ENCODE data around the gene KBTBD2.
"Not testable (repeated sequence)": the region's sequence is repeated elsewhere in the genome, so short reads cannot be mapped to it uniquely, and the experiment has no call there.

The KBTBD2 gene

GRCh38 chr7:32929430-32930143 lies 38.0 kb upstream of the KBTBD2 start:
- no peak overlapping the region for H3K27ac ChIP-seq (replicated peaks)
- H3K27me3 ChIP-seq (ENCODE audit: insufficient read depth, poor library complexity, severe bottlenecking) = no peaks in the 10 kb centered on the region
- no peak overlapping the region for H3K4me3 ChIP-seq (replicated peaks; ENCODE audit: insufficient read depth, low read length)
- TF ChIP-seq, protein P1, sequence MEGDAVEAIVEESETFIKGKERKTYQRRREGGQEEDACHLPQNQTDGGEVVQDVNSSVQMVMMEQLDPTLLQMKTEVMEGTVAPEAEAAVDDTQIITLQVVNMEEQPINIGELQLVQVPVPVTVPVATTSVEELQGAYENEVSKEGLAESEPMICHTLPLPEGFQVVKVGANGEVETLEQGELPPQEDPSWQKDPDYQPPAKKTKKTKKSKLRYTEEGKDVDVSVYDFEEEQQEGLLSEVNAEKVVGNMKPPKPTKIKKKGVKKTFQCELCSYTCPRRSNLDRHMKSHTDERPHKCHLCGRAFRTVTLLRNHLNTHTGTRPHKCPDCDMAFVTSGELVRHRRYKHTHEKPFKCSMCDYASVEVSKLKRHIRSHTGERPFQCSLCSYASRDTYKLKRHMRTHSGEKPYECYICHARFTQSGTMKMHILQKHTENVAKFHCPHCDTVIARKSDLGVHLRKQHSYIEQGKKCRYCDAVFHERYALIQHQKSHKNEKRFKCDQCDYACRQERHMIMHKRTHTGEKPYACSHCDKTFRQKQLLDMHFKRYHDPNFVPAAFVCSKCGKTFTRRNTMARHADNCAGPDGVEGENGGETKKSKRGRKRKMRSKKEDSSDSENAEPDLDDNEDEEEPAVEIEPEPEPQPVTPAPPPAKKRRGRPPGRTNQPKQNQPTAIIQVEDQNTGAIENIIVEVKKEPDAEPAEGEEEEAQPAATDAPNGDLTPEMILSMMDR (IDR thresholded peaks at IDR 0.05; ENCODE audit: insufficient read depth, low read length) = no peak
- TF ChIP-seq, protein P2, sequence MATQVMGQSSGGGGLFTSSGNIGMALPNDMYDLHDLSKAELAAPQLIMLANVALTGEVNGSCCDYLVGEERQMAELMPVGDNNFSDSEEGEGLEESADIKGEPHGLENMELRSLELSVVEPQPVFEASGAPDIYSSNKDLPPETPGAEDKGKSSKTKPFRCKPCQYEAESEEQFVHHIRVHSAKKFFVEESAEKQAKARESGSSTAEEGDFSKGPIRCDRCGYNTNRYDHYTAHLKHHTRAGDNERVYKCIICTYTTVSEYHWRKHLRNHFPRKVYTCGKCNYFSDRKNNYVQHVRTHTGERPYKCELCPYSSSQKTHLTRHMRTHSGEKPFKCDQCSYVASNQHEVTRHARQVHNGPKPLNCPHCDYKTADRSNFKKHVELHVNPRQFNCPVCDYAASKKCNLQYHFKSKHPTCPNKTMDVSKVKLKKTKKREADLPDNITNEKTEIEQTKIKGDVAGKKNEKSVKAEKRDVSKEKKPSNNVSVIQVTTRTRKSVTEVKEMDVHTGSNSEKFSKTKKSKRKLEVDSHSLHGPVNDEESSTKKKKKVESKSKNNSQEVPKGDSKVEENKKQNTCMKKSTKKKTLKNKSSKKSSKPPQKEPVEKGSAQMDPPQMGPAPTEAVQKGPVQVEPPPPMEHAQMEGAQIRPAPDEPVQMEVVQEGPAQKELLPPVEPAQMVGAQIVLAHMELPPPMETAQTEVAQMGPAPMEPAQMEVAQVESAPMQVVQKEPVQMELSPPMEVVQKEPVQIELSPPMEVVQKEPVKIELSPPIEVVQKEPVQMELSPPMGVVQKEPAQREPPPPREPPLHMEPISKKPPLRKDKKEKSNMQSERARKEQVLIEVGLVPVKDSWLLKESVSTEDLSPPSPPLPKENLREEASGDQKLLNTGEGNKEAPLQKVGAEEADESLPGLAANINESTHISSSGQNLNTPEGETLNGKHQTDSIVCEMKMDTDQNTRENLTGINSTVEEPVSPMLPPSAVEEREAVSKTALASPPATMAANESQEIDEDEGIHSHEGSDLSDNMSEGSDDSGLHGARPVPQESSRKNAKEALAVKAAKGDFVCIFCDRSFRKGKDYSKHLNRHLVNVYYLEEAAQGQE (IDR thresholded peaks at IDR 0.05; ENCODE audit: insufficient replicate concordance, low read depth) = no peak
- TF ChIP-seq GABPA (IDR thresholded peaks at IDR 0.05; ENCODE audit: low read depth) (no peak), SPI1 (IDR thresholded peaks at IDR 0.05; ENCODE audit: borderline replicate concordance, low read depth) (no peak), POLR2AphosphoS5 (IDR thresholded peaks at IDR 0.05; ENCODE audit: low read depth) (no peak)
- no peak for DNase-seq (ENCODE audit: low read depth in 1 of 2, low spot score in 1 of 2)

- TF ChIP-seq, protein P1 (IDR thresholded peaks at IDR 0.05; ENCODE audit: insufficient read depth, low read length) = no peak
- TF ChIP-seq, protein P2 (IDR thresholded peaks at IDR 0.05; ENCODE audit: insufficient replicate concordance, low read depth) = no peak
- TF ChIP-seq POLR2AphosphoS5 (IDR thresholded peaks at IDR 0.05; ENCODE audit: low read depth) = no peak
- TF ChIP-seq SPI1 (IDR thresholded peaks at IDR 0.05; ENCODE audit: borderline replicate concordance, low read depth) = no peak
- no peak for TF ChIP-seq GABPA (IDR thresholded peaks at IDR 0.05; ENCODE audit: low read depth)
- no peaks in the 10 kb centered on the region for H3K27me3 ChIP-seq (ENCODE audit: insufficient read depth, poor library complexity, severe bottlenecking)
- H3K4me3 ChIP-seq (replicated peaks; ENCODE audit: insufficient read depth, low read length) = no peak overlapping the region
- H3K27ac ChIP-seq (replicated peaks) = no peak overlapping the region
- DNase-seq (ENCODE audit: low read depth in 1 of 2, low spot score in 1 of 2) = no peak
These were observed 37.3 kb upstream of the KBTBD2 start for GRCh38 chr7:32928785-32929298.

DNA sequence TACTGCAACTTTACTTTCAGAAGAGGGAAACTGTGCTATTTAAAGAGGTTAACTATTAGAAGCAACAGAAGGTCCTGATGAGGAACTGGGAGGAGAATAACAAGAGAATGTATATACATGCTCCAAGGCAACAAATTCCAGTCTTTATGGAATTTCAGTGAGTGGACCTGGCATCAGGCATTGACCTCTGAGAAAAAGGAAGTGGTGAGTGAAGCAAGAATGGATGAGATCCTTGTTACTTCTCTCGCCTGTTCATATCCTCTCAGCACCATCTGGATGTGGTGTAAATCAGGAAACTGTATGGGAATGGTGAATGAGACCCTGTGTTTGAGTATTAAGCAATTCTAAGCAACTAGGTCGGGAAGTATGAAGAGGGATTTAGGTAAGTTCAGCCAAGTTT lies 30.3 kb upstream of the KBTBD2 start:
- TF ChIP-seq, protein P2 (IDR thresholded peaks at IDR 0.05; ENCODE audit: insufficient replicate concordance, low read depth) = no peak
- no peak for TF ChIP-seq POLR2AphosphoS5 (IDR thresholded peaks at IDR 0.05; ENCODE audit: low read depth)
- no peak for TF ChIP-seq GABPA (IDR thresholded peaks at IDR 0.05; ENCODE audit: low read depth)
- TF ChIP-seq, protein P1 (IDR thresholded peaks at IDR 0.05; ENCODE audit: insufficient read depth, low read length) = no peak
- TF ChIP-seq SPI1 (IDR thresholded peaks at IDR 0.05; ENCODE audit: borderline replicate concordance, low read depth) = peak; percentile 57; the same call in 1 of the 2 replicates
- Histone ChIP-seq H3K27me3 (ENCODE audit: insufficient read depth, poor library complexity, severe bottlenecking) (no peaks in the 10 kb centered on the region), H3K4me3 (replicated peaks; ENCODE audit: insufficient read depth, low read length) (no peak overlapping the region), H3K27ac (replicated peaks) (no peak overlapping the region)
- no peak for DNase-seq (ENCODE audit: low read depth in 1 of 2, low spot score in 1 of 2)

DNA sequence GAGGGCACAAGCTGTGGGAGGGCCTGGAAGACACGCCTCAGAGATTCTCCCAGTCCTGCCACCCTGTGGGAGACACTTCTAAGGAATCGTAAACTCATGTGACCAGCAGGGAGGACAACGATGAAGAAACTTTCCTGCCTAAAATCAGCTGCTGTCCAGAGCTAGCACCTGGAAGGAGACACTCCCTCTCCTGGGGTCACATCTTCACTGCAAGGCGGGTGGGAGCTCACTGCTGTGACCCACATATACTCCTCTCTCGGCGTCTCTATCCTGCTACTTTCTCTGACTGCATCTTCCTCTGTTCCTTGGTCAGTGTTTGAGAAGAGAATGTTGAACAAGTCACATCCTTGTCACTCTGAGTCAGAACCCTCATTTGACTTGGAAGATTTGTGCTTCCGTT lies 25.4 kb upstream of the KBTBD2 start:
- not testable (repeated sequence) for H3K4me3 ChIP-seq (replicated peaks; ENCODE audit: insufficient read depth, low read length); H3K27me3 ChIP-seq (ENCODE audit: insufficient read depth, poor library complexity, severe bottlenecking); DNase-seq (ENCODE audit: low read depth in 1 of 2, low spot score in 1 of 2); H3K27ac ChIP-seq (replicated peaks)
